Smooth muscle cell of the brain vasculature (primary cell): Measurements from ENCODE around the gene IGFBP2.
"Not testable (repeated sequence)": the region's sequence is repeated elsewhere in the genome, so short reads cannot be mapped to it uniquely, and the experiment has no call there.

Experiments used
- DNase-seq: peaks from one replicate; pipeline ENCODE4 v3.0.0-alpha.2; 2012; ENCODE audit warnings: low read depth, low spot score

Gene IGFBP2, protein sequence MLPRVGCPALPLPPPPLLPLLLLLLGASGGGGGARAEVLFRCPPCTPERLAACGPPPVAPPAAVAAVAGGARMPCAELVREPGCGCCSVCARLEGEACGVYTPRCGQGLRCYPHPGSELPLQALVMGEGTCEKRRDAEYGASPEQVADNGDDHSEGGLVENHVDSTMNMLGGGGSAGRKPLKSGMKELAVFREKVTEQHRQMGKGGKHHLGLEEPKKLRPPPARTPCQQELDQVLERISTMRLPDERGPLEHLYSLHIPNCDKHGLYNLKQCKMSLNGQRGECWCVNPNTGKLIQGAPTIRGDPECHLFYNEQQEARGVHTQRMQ

DNA sequence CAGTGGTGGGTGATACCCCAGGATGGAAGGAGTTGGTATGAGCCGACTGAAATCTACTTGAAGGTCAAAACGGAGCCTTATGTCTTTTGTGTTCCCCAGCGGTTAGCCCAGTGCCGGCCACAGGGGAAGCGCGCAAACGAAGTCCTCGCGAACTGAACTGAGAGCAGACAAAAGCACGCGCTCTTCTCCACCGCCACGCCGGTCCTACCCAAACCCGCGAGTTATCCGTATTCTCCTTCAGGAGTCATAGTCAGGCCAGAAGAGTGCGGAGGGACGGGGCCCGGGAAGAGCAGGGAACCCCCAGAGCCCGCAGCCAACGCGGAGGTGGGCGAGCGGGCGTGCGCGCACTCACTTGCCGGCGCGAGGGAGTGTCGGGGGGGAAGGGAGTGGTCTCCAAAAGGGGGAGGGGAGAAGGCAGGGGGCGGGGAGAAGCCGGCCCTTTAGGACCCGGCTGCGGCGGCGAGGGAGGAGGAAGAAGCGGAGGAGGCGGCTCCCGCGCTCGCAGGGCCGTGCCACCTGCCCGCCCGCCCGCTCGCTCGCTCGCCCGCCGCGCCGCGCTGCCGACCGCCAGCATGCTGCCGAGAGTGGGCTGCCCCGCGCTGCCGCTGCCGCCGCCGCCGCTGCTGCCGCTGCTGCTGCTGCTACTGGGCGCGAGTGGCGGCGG, at the start of gene IGFBP2:
IGFBP2 (plus strand) TSS at position 469 of the 664 bp plus-strand sequence; CDS start at position 573, 104 bp downstream.
- no peak for DNase-seq

DNA sequence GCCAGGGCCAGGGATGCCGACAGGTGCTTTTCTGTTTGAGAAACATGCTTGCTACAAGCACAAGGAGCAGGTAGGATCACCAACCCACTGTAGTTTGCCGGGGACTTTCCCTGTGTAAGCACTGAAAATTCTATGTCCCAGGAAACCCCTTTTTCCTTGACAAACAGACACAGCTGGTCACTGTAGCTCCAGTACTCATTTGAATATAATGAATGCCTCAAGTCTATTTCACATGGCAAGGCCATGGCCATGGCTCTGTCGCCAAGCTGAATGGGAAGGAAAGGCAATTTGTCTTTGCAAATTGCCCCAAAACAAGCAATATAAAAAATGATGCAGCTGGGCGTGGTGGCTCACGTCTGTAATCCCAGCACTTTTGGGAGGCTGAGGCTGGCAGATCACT, 49.6 kb upstream of the IGFBP2 start:
- no peak for DNase-seq

DNA sequence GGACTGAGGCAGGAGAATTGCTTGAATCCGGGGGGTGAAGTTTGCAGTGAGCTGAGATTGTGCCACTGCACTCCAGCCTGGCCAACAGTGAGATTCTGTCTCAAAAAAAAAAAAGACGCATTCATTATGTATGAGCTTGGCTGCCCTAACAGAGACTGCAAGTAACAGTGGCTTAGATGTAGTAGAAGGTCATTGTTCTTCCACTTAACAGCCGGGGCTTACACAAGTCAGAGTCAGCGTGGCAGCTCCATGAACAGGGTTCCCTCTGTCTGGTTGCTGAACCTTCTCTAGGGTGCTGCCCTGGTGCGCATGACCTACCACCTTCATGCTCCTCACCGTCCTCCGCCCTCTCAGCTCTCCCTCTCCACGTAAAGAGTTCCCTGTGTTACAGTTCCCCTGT, 49.1 kb upstream of the IGFBP2 start:
- no peak for DNase-seq

DNA sequence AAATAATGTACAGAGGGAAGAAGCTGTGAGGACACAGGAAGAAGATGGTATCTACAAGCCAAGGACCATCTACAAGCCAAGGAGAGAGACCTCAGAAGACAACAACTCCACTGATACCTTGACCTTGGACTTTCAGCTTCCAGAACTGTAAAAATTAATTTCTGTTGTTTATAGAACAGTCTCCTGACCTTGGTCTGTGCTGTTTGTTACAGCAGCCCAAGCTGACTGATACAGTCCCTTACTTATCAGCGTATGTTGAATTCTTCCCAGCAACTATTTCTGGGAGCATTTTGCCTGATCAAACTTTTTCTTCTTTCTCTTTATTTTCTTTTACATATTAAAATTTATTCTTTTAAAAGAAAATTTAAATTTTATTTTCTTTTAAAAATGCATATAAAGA, 47.8 kb upstream of the IGFBP2 start:
- DNase-seq: no peak

DNA sequence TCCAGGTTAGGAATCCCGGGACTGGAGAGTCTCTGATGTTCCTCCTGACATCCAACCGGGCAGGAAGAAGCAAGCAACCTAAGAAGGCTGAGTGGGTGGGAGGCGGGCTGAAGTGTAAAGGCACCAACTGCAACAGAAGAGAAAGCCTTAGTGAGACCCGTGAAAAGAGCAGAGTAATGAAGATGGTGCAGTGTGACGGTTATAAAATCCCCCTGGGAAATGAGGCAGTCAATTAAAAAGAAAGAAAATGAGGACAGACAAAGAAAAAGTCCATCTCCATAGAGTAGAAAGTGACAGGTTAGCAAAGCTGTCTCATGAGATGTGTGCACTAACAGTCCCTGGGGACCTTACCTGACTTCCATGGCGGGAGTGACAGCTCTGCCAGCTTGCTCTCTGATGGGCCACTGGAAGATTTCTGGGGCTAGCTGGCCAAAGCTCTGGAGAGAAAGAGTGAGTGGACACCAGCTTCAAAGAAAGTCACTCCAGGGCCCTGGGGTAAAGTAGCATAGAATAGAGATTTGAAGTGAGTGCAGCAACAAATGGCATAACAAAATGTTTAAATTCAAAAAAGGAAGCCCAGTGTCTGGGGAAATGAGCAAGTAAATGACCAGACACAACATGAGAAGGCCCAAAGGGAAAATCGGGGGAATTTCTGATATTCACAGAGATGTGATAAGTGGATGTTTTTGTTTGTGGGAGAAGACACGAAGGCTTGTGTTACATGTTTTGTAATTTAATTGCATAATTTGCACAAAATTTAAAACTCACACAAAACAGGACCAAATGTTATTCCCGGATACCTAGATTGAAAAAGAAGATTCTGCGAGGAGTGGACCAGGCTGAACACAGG, 44.1 kb upstream of the IGFBP2 start:
- no peak for DNase-seq

DNA sequence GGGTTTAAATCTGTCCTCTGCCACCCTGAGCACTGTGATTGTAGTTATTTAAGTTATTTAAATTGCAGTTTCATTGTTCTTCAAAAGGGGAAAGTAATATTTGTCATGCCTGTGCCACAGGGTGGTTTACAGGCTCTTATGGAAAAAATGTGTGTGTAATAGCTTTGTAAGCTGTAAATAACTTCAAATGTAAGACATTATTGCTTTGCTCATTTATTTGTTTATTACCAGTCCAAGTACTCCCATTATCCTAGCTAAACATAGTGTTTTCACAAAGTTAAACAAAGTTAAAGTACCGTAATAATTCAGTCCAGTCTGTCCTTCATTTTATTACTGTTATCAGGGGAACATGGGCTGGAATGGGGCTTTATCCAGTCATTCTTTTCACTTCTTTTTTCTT, 43.4 kb upstream of the IGFBP2 start:
- DNase-seq: no peak

DNA sequence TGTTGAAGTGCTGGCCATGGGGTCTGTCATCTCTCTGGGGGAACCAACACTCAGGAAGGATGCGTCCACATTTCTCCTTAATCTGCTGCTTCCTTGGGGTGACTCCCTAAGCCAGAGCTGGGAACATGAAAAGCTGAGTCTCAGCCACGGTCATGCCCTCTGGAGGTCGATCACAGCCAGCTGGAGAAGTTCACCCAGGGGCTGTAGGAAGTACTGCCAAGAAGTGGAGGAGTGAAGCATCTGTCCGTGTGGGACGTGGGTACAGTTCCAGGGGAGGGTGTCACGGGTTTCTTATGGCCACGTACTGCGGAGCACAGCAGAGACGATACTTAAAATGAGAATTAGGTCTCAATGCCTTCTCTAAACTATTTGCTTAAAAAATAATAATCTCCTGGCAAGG, 42.4 kb upstream of the IGFBP2 start:
- DNase-seq: no peak

DNA sequence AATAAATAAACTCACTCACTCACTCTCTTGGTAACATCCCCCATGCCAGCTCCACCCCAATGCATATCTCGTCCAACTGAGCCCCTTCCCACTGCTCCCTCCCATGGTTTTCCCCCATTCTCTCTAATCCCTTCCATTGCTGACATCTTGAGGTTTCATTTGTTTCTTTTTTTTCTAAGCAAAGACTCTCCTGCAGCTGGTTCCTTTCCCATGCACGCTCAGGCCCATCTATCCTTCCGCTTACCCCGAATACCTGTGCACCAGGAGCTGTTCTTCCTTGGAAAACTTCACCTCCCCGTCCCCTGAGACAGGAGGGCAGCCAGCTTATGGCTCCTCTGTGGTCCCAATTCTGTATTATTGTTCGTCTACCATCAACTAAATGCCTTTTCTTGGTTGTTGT, 41.7 kb upstream of the IGFBP2 start:
- no peak for DNase-seq

DNA sequence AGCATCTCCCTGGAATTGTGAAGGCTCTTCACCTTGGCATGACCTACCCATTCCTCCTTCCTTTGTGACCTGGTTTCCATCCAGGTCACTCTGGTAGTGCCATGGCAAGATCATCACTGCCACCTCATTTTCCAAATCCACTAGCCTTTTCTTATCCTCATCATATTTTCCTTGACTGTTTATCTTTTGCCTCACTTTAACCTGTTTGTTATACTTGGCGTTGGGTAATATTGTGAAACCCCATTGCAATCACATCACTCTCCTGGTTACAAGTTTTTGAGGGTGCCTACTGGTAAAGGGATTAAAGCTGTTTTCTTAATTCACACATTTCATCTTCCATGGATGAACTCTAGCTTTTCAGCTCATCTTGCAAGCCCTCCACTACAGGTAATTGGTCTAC, 39.1 kb upstream of the IGFBP2 start:
- DNase-seq: no peak

DNA sequence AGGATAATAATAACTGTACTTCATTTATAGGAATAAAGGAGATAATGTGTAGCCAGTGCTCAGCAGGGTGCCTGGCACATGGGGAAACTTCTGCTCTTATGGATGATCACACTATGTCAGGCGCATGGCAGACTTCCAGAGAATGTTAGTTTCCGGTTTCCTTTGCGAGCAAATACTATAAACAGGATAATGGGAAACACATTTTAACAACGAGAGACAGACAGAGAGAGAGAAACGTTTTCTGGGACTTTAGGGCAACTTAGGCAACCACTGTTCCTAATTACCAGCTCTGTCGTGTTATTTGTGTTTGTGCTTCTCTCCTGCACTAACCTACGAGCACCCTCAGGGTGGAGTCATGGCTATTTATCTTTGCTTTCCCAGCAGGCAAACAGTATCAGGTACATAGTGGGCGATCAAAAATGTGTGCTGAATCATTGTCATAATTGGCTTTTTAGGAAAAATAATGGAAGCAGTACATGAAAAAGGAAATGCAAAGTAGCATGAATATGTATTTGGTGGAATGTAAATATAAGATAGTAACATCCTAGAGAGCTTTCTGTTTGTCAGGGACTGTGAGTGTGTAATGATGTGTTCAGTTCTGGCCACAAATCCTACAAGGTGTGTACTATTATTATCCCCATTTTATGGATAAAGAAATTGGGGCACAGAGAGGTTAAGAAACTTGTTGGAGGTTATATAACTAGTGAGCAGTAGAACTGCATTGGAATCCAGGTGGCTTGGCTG, 36.8 kb upstream of the IGFBP2 start:
- DNase-seq: peak; percentile 83

DNA sequence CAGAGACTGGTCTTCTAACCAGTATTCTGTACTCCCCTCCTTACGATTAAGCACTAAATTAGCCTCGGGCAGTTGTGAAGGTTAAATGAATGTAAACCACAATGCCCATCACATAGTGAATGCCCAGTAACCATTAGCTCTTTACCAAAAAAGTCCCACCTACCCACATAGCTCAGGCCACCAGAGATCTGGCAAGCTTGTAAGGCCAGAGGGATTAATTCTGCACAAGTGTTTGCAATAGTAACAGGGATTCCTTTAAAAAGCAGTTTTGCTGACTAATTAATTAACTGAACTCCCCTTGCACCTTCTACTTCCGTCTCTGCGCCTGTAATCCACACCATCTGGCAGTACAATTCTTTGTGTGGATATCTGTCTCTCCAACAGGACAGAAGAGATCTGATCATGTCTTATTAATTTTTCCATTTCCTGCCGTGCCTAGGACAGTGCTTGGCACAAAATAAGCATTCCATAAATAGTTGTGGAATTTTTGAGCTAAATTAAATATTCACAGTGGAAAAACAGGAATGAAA, 36.2 kb upstream of the IGFBP2 start:
- no peak for DNase-seq

DNA sequence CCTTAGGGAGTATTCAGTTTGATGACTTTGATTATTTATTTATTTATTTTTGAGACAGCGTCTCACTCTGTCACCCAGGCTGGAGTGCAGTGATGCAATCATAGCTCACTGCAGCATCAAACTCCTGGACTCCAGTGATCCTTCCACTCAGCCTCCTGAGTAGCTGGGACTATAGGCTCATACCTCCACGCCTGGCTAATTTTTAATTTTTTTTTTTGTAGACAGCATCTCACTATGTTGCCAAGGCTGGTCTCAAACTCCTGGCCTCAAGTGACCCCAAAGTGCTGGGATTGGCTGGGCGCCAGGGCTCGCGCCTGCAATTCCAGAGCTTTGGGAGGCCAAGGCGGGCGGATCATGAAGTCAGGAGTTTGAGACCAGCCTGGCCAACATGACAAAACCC, 35.4 kb upstream of the IGFBP2 start:
- DNase-seq: not testable (repeated sequence)

DNA sequence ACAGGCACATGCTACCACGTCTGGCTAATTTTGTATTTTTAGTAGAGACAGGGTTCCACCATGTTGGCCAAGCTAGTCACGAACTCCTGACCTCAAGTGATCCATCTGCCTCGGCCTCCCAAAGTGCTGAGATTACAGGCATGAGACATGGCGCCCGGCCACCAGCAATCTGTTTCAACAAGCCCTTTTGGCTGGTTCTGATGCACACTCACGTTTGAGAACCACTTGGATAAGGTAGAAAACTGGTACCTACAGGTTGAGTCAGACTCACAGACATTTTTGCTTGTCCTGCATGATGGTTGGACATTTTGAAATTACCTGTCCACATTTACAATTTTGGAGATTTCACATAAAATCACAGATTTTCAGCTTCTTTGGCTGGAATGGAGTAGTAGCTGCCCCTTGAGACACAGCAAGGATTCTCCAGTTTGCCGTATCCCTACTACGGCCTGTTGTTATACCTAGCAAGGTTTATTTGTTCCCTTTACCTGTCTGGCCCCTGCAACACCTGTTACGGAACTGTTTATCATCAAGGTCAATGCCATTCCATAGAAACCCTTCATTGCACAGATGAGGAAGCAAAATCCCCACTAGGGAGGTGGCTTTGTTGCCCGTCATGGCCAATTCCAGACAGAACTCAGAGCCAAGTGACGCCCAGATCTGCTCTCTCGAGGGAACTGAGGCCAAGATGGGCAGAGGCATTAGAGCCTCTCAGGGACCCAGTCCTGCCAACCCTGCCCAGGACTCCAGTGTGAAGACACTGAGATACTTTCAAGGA, 31.4 kb upstream of the IGFBP2 start:
- no peak for DNase-seq

DNA sequence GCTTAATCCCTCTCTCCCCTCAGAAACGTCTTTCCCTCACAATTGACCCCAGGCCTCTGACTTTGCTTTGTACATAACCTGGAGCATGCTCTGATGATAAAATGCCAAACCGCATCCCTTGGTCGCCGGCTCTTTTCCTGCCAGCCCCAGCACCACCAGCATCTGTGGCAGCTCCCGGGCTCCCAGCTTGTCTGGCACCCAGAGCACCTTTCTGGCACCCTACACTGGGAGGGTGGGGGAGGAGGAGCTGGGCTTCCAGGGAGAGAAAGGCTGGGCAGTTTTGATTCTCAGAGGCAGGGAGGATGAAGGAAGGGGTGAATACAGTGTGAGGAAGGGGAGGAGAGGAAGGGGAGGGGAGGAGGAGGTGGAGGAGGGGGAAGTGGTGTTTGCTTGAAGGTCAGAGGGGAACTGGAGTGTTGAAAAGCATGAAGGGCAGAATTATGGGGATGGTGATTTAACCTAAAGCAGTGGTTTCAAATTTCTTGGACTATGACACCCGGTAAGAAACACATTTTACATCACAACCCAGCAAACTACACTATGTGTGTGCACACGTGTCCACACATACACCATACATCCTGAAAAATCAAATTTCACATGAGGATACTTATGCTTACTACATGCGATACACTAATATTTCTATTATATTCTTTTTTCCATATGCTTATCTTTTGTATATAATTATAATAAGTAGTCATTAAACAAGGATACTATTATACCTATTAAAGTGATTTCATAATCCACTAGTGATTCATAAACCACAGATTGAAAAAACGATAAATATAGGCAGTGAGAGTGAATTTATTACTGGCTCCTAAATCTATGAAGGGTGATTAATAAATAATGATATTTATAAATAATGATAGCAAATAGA, 30.0 kb upstream of the IGFBP2 start:
- no peak for DNase-seq

DNA sequence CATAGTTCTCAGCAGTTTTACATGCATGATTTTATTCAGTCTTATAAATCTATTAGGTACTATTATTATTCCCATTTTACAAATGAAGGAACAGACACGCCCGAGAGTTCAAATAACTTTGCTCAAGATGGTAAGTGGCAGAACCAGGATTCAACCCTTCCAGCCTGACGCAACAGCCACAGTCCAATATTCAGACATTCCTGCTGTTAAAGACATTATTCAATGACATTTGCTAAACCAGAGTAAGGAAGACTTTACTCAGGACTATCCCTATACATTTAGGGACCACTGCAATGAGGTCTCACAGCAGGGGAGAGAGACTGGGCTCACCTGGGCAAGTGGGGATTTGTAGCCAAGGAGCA, 29.4 kb upstream of the IGFBP2 start:
- DNase-seq: no peak

DNA sequence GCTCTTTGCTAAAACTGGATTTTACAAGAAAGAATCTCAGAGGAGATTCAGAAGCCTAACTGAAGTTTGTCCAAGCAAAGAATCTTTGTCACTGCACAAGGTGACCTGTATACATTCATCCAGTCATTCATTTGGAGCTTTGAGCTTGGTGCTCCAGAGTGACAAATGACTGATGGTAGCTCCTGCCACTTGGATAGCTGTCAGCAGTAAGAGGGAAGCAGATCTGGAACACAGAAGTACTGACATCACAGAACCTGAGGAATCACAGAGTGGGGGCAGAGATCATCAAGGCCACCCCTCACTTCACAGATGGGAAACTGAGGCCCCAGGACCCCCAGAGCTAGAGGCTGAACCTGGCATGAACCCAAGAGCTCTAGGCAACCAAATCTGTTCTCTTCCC, 28.8 kb upstream of the IGFBP2 start:
- DNase-seq: no peak

DNA sequence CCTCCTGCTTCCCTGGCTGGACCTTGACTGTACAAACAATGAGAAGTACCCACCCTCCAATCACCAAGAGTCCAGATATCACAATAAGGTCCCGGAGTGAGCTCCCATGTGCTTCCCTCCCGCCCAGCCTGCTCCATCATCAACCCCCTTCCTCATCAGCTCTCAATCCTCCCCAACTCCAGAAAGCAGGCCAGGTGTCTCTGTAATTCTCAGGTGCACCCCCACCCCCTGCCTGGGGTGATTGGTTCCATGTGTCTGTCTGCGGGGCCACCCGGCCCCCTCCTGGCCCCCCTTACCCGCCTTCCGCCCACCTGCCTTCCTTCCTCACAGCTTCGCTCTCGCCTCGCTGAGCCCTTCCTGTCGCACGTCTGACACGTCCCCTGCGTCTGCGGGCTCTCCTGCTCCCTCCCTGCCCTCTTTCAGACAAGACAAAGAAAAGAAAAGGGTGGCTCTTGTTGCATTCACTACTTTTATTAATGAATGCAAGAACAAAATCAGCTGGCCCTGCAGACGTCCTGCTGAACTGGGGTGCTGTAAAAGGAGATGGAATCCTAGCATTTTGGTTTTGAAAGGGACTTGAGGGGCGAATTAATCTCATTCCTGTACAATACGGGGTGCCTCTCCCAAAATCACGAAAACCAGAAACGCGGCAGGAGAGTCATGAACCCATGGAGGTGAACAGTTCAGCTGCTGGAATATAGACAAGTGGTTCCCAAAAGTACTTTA, 26.5 kb upstream of the IGFBP2 start:
- DNase-seq: no peak

DNA sequence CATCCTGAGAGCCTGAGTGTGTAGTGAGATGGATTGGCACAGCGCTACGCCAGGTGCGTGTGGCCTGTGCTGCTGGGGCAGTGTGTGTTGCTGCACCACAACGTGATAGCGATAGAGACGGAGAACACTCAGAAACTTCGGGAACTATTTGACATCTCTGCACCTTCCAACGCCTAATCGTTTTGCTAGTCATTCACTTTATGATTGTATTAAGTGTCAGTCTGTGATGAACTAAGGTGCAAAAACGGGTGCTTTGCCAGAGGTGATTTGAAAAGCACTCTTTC, 26.0 kb upstream of the IGFBP2 start:
- DNase-seq: no peak

DNA sequence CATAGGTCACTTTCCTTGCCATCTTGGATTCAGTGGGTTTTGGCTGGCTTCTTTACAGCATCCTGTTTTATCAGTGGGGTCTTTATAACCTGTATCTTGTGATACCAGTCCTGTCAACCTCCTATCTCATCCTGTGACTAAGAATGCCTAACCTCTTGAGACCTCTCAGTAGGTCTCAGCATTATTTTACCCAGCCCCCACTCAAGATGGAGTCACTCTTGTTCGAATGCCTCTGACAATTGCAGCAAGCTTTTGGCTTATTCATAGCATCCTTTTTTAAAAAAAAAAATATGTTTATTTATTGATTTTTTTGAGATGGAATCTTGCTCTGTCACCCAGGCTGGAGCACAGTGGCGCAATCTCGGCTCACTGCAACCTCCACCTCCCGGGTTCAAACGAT, 24.7 kb upstream of the IGFBP2 start:
- no peak for DNase-seq
